Measurements from ENCODE around the gene DNAJC5.
"Not testable (repeated sequence)": the region's sequence is repeated elsewhere in the genome, so short reads cannot be mapped to it uniquely, and the experiment has no call there.

Gene DNAJC5

GRCh38 chr20:63966172-63966943 lies 71.4 kb downstream of the DNAJC5 start:
- Histone ChIP-seq H3K9me3 (ENCODE audit: insufficient read depth, low read depth, low read length) (no peaks in the 10 kb centered on the region), H3K27ac (ENCODE audit: low read length) (no peak overlapping the region), H3K4me3 (ENCODE audit: low read length) (no peak overlapping the region), H3K27me3 (ENCODE audit: insufficient read depth, low read length) (peaks cover 10% of the 10 kb centered on the region), H3K4me1 (ENCODE audit: insufficient read depth, low read length) (no peaks in the 10 kb centered on the region), H3K36me3 (ENCODE audit: insufficient read depth, low read depth, low read length) (peaks cover 54% of the 10 kb centered on the region), H3K9ac (ENCODE audit: low read depth, low read length) (no peak overlapping the region)

- Histone ChIP-seq H3K36me3 (ENCODE audit: insufficient read depth, low read depth, low read length) (peaks cover 48% of the 10 kb centered on the region), H3K4me3 (ENCODE audit: low read length) (no peak overlapping the region), H3K4me1 (ENCODE audit: insufficient read depth, low read length) (no peaks in the 10 kb centered on the region), H3K27me3 (ENCODE audit: insufficient read depth, low read length) (peaks cover 10% of the 10 kb centered on the region), H3K27ac (ENCODE audit: low read length) (no peak overlapping the region), H3K9ac (ENCODE audit: low read depth, low read length) (no peak overlapping the region), H3K9me3 (ENCODE audit: insufficient read depth, low read depth, low read length) (no peaks in the 10 kb centered on the region)
Observed at GRCh38 chr20:63966944-63967322, 72.0 kb downstream of the DNAJC5 start.

GRCh38 chr20:63967330-63968135 lies 72.6 kb downstream of the DNAJC5 start:
- no peak overlapping the region for H3K9ac ChIP-seq (ENCODE audit: low read depth, low read length)
- H3K27ac ChIP-seq (ENCODE audit: low read length): no peak overlapping the region
- H3K4me1 ChIP-seq (ENCODE audit: insufficient read depth, low read length): no peaks in the 10 kb centered on the region
- peaks cover 42% of the 10 kb centered on the region for H3K36me3 ChIP-seq (ENCODE audit: insufficient read depth, low read depth, low read length)
- peaks cover 12% of the 10 kb centered on the region for H3K27me3 ChIP-seq (ENCODE audit: insufficient read depth, low read length)
- no peak overlapping the region for H3K4me3 ChIP-seq (ENCODE audit: low read length)
- H3K9me3 ChIP-seq (ENCODE audit: insufficient read depth, low read depth, low read length): no peaks in the 10 kb centered on the region

GRCh38 chr20:63968136-63968927 lies 73.4 kb downstream of the DNAJC5 start:
- Histone ChIP-seq H3K4me3 (ENCODE audit: low read length) (peak overlapping the region; percentile 80; the same call in 1 of the 2 replicates), H3K4me1 (ENCODE audit: insufficient read depth, low read length) (no peaks in the 10 kb centered on the region), H3K27ac (ENCODE audit: low read length) (no peak overlapping the region), H3K9ac (ENCODE audit: low read depth, low read length) (peak overlapping the region; percentile 88), H3K36me3 (ENCODE audit: insufficient read depth, low read depth, low read length) (peaks cover 36% of the 10 kb centered on the region), H3K9me3 (ENCODE audit: insufficient read depth, low read depth, low read length) (no peaks in the 10 kb centered on the region), H3K27me3 (ENCODE audit: insufficient read depth, low read length) (peaks cover 20% of the 10 kb centered on the region)

DNA sequence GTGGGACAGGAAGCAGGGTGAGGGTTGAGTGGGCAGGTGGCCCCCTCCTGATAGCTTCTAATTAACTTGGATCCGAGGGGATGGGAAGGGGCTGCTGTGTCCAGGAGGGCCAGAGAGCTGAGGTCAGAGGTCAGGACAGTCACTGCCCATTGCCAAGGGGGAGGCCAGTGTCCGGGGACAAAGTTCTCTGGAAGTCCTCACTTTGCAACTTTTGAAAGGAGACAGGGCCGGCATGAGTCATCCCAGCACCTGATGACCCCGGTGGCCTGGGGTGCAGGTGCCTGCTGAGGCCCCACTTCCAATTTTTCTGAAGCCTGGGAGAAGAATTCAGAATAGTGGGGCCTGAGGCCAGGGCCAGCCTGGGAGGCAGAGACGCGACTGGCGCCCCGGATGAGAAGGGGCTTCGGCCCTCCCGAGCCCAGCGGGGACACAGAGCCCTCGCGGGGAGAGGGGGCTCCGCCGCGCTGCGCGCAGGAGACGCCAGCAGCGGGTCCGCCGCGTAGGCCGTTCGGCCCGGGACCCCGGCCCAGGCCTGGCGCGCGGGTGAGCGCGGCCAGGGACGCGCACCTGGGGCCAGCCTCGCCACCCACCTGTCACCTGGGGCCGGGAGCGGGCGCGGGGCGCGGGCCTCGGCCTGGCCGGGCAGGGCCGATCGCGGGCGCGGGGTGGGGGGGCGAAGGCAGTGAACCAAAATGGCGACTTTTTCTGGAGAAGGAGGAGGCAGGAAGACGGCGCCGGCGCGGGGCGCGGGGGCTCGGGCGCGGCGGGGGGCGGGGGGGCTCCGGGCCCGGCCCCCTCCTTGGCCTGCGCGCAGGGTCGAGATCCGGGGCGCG lies 74.2 kb downstream of the DNAJC5 start:
- no peaks in the 10 kb centered on the region for H3K4me1 ChIP-seq (ENCODE audit: insufficient read depth, low read length)
- peaks cover 28% of the 10 kb centered on the region for H3K36me3 ChIP-seq (ENCODE audit: insufficient read depth, low read depth, low read length)
- H3K9me3 ChIP-seq (ENCODE audit: insufficient read depth, low read depth, low read length): no peaks in the 10 kb centered on the region
- peak overlapping the region; percentile 80 for H3K4me3 ChIP-seq (ENCODE audit: low read length)
- H3K9ac ChIP-seq (ENCODE audit: low read depth, low read length): peak overlapping the region; percentile 88
- H3K27ac ChIP-seq (ENCODE audit: low read length): no peak overlapping the region
- H3K27me3 ChIP-seq (ENCODE audit: insufficient read depth, low read length): peaks cover 20% of the 10 kb centered on the region

GRCh38 chr20:63969838-63970713 lies 75.2 kb downstream of the DNAJC5 start, which contains the start of gene ZNF512B:
Gene ZNF512B, minus strand, starts transcription at chr20:63969930. Its CDS starts 1,980 bp downstream, at chr20:63967950.
- Histone ChIP-seq H3K9ac (ENCODE audit: low read depth, low read length) (peak within 1 kb of the TSS; percentile 88), H3K27ac (ENCODE audit: low read length) (no peak within 1 kb of the TSS), H3K9me3 (ENCODE audit: insufficient read depth, low read depth, low read length) (no peaks in the 10 kb centered on the region), H3K36me3 (ENCODE audit: insufficient read depth, low read depth, low read length) (peaks cover 24% of the 10 kb centered on the region), H3K27me3 (ENCODE audit: insufficient read depth, low read length) (peaks cover 20% of the 10 kb centered on the region), H3K4me1 (ENCODE audit: insufficient read depth, low read length) (no peaks in the 10 kb centered on the region), H3K4me3 (ENCODE audit: low read length) (peak within 1 kb of the TSS; percentile 80)

- peaks cover 24% of the 10 kb centered on the region for H3K36me3 ChIP-seq (ENCODE audit: insufficient read depth, low read depth, low read length)
- no peak overlapping the region for H3K9ac ChIP-seq (ENCODE audit: low read depth, low read length)
- no peak overlapping the region for H3K4me3 ChIP-seq (ENCODE audit: low read length)
- no peaks in the 10 kb centered on the region for H3K4me1 ChIP-seq (ENCODE audit: insufficient read depth, low read length)
- H3K9me3 ChIP-seq (ENCODE audit: insufficient read depth, low read depth, low read length): no peaks in the 10 kb centered on the region
- peaks cover 20% of the 10 kb centered on the region for H3K27me3 ChIP-seq (ENCODE audit: insufficient read depth, low read length)
- no peak overlapping the region for H3K27ac ChIP-seq (ENCODE audit: low read length)
Observed at GRCh38 chr20:63970714-63971431, 75.9 kb downstream of the DNAJC5 start.

DNA sequence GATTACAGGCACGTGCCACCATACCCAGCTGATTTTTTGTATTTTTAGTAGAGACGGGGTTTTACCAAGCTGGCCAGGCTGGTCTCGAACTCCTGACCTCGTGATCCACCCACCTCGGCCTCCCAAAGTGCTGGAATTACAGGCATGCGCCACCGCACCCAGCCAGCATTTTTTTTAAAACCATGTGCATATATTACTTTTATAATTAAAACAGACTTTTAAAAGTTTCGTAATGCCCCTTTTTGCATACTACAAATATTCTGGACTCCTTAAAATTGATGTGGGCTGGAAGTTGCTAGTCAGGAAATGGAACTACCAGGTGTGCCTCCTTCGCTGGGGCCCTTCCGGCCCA lies 77.0 kb downstream of the DNAJC5 start:
- H3K27ac ChIP-seq (ENCODE audit: low read length); H3K9me3 ChIP-seq (ENCODE audit: insufficient read depth, low read depth, low read length); H3K4me1 ChIP-seq (ENCODE audit: insufficient read depth, low read length); H3K4me3 ChIP-seq (ENCODE audit: low read length); H3K9ac ChIP-seq (ENCODE audit: low read depth, low read length): not testable (repeated sequence)
- peaks cover 20% of the 10 kb centered on the region for H3K27me3 ChIP-seq (ENCODE audit: insufficient read depth, low read length)
- peaks cover 15% of the 10 kb centered on the region for H3K36me3 ChIP-seq (ENCODE audit: insufficient read depth, low read depth, low read length)

DNA sequence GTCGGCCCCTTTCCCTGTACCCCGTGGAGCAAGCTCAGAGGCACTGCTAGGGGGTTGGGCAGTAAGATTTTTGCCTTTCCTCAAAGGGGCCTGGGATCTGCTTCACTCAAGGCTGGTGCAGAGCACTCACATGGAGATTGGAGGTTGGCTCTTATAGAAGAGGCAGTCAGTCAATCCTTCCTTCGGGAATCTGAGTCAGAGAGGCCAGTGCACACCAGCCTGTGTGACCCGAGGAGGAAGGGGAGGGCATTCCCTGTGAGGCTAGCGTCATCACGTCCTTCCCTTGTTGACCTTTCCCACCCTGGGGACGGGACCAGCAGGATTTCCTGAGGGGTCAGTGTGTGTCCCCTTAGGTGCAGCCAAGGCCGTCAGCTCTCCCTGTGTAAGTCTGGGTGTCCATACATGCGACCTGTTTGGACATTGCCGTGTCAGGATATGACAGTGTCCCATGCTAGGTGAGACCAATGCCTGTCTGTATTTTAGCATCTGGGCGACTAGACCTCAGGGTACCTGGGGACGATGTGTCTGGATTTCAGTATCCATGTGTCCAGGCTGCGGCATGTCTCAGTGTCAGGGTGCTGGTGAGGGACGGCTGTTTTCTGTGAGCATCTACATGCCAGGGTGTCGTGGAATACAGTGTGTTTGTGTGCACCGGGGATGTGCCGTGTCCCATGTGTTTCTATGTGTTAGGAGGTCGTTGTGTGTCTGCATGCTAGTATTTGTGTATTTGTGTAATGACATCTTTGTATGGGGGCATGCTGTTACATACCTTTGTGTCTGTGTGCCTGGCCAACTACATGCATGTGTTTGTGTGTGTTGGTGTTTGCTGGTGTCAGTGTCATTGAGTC lies 77.6 kb downstream of the DNAJC5 start:
- Histone ChIP-seq H3K27me3 (ENCODE audit: insufficient read depth, low read length) (peaks cover 20% of the 10 kb centered on the region), H3K36me3 (ENCODE audit: insufficient read depth, low read depth, low read length) (peaks cover 9% of the 10 kb centered on the region), H3K27ac (ENCODE audit: low read length) (no peak overlapping the region), H3K4me1 (ENCODE audit: insufficient read depth, low read length) (no peaks in the 10 kb centered on the region), H3K9ac (ENCODE audit: low read depth, low read length) (no peak overlapping the region), H3K4me3 (ENCODE audit: low read length) (no peak overlapping the region), H3K9me3 (ENCODE audit: insufficient read depth, low read depth, low read length) (no peaks in the 10 kb centered on the region)

Measured in iPS-20b (cell line).